Pancreas (tissue), 10 donors: ENCODE measurements around the gene ALX3. TPM values are rescaled to one million over a fixed set of nuclear protein-coding genes. Genes with fewer than 3 reads are reported as not detected.
A peak's percentile ranks its signal among the peaks of the same experiment; 100 is the strongest.

Experiments used
- ATAC-seq, 4 donors: fragments of 200-7000 bp; cut with Tn5 transposase; one replicate each; pipeline versions ENCODE4 v1.8.0 to v1.9.1; 2020; ENCODE audit warnings: mild to moderate bottlenecking in 4 of 4, moderate library complexity in 4 of 4
- DNase-seq, 6 donors: peaks; one replicate each; pipeline ENCODE4 v3.0.0-alpha.2; 2020
- FAIRE-seq: peaks from 2 replicates; lab custom pipeline; 2012; peaks lifted over from hg19 to GRCh38; lab: Jason Lieb, UNC
- H3K27ac ChIP-seq, 4 donors: fragments of 200-600 bp; sonication (generic); 1 replicate in 3 of 4; 2 replicates in 1 of 4; pipeline versions ENCODE4 v1.5.0 to v1.8.0; 2020
- H3K27me3 ChIP-seq, 4 donors: fragments of 200-600 bp; one replicate each; pipeline ENCODE4 v1.8.0; 2021
- H3K36me3 ChIP-seq, 3 donors: fragments of 200-600 bp; sonication (generic) in 1 of 3; one replicate each; pipeline versions ENCODE4 v1.5.0 to v1.8.0; 2020 to 2021
- H3K4me1 ChIP-seq, 3 donors: fragments of 200-600 bp; one replicate each; pipeline ENCODE4 v1.8.0; 2021
- H3K4me3 ChIP-seq, 4 donors: fragments of 200-600 bp; sonication (generic) in 2 of 4; one replicate each; pipeline versions ENCODE4 v1.5.0 to v1.8.0; 2020 to 2021
- H3K9me3 ChIP-seq, 4 donors: fragments of 200-600 bp; one replicate each; pipeline ENCODE4 v1.8.0; 2021
- WGBS, 2 donors: extraction: QIAGEN DNeasy Blood & Tissue Kit; methylation state at CpG; one replicate each; pipeline ENCODE4 v1.1.7; 2013; 5-methylcytosine and 5-hydroxymethylcytosine counted together
- intact Hi-C, 3 donors: fragments of 100-400 bp; cut with DNase I; formaldehyde crosslinking; loops; one replicate each; pipeline versions ENCODE4 v1.11.1 to v1.14.2; 2022
- polyA plus RNA-seq, 2 donors: library from polyadenylated mRNA; stranded (reverse); fragments of 200-250 nt; gene quantifications; one replicate each; pipeline ENCODE4 v1.2.3, GENCODE V29; 2013
- total RNA-seq, 6 donors: library from RNA; stranded (reverse); fragmentation: NEBNext Ultra II Directional in 4 of 6; extraction: Animal tissue kit (Norgen Biotek cat#: 25700) in 4 of 6; gene quantifications; one replicate each; pipeline versions ENCODE4 v1.2.1 to v1.2.4, GENCODE V29; 2021 to 2023
- TF ChIP-seq, protein P1 (sequence below), 4 donors: fragments of 200-600 bp; sonication (generic) in 3 of 4; IDR thresholded peaks; one replicate each; pipeline versions ENCODE4 v1.5.0 to v1.8.0; 2021; ENCODE audit warnings: antibody characterized with exemption in 4 of 4
- donor health status: healthy with polysubstance abuse.
- donor health status: DM: no; HTN: no; CAD: no; lungs with moderate emphysema.
- donor health status: DM: no; HTN: no; CAD: no.
- donor health status: control.
- donor health status: control.
- donor health status: Bipolar disorder and iron deficiency.
- donor health status: DM: yes; HTN: yes; CAD: no.
- donor health status: DM: no; HTN: no; CAD: no.
- donor health status: DM: no; HTN: no; CAD: no.
- donor health status: DM: yes; HTN: yes; CAD: no.

ALX3 gene
- total and polyA plus RNA-seq, 8 donors: 0.35 TPM; not detected in 7

DNA sequence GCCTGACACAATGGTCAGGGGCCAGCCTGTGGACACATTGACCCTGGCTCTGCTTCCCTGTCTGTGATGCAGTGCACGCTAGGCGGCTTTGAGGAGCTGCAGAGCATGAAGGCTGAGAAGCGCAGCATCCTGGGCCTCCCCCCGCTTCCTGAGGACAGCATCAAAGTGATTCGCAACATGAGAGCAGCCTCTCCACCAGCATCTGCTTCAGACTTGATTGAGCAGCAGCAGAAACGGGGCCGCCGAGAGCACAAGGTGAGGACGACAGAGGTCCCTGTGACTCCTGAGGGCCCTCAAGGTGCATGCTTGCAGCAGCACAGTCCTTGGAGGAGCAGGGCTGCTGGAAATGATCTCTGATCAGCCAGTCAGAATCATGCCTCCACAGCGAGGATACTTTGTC lies 27.5 kb downstream of the ALX3 start:
- H3K27me3 ChIP-seq: no peaks in the 10 kb centered on the region
- ATAC-seq: no peak
- H3K4me1 ChIP-seq: no peaks in the 10 kb centered on the region
- DNase-seq: no peak
- no peak overlapping the region for H3K27ac ChIP-seq
- WGBS, 2 donors: 93 to 98% methylated on average over 10 of the region's 10 CpGs
- TF ChIP-seq, protein P1, sequence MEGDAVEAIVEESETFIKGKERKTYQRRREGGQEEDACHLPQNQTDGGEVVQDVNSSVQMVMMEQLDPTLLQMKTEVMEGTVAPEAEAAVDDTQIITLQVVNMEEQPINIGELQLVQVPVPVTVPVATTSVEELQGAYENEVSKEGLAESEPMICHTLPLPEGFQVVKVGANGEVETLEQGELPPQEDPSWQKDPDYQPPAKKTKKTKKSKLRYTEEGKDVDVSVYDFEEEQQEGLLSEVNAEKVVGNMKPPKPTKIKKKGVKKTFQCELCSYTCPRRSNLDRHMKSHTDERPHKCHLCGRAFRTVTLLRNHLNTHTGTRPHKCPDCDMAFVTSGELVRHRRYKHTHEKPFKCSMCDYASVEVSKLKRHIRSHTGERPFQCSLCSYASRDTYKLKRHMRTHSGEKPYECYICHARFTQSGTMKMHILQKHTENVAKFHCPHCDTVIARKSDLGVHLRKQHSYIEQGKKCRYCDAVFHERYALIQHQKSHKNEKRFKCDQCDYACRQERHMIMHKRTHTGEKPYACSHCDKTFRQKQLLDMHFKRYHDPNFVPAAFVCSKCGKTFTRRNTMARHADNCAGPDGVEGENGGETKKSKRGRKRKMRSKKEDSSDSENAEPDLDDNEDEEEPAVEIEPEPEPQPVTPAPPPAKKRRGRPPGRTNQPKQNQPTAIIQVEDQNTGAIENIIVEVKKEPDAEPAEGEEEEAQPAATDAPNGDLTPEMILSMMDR (IDR thresholded peaks at IDR 0.05): no peak
- intact Hi-C loops: no loop called here
- no peak for FAIRE-seq
- no peak overlapping the region for H3K4me3 ChIP-seq
- H3K9me3 ChIP-seq: no peaks in the 10 kb centered on the region
- H3K36me3 ChIP-seq: peaks cover 5 to 85% (median 46%) of the 10 kb centered on the region in 3 donors

DNA sequence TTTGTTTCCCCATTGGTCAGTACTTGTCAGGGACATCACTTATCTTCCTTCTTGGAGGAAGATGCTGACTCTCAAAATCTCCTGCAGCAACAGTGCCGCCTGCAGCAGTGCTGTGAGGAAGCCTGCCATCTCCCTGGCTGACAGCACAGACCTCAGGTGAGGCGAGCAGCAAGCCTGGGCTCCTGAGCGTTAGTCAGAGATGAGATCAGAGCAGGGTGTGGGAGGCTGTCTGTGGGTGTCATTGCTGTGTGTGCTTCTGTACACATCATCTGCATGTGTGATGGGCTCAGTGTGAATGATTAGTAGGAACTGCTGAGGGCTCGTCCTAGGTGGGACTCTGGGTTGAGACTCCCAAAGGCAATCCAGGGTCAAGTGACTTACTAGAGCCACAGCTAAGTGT lies 29.9 kb downstream of the ALX3 start:
- 90 to 92% methylated on average over 4 of the region's 4 CpGs for WGBS, 2 donors
- intact Hi-C loops: no loop called here
- FAIRE-seq: no peak
- Histone ChIP-seq H3K4me1 (peaks cover 0 to 9% (median 7%) of the 10 kb centered on the region in 3 donors), H3K27me3 (no peaks in the 10 kb centered on the region), H3K4me3 (no peak overlapping the region), H3K9me3 (no peaks in the 10 kb centered on the region), H3K27ac (no peak overlapping the region), H3K36me3 (peaks cover 0 to 73% (median 46%) of the 10 kb centered on the region in 3 donors)
- no peak for DNase-seq
- ATAC-seq: no peak
- TF ChIP-seq, protein P1 (IDR thresholded peaks at IDR 0.05): no peak

DNA sequence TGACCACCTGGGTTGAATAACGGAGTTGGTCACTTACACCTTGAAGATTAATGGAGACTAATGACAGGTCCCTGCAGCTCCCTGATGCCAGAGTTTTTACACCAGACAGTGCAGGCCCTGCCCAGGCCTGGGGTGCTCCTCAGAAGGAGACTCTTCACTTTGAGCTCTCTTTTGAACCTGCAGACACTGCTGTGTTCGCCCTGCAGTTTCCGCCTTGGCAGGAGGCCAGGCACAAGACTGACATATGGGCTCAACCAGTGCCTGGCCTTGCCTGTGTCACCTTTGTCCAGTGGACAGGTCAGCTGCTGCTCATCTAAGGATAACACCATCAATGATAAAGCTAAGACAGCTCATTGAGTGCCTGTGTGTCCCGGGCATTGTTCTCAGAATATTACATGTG lies 30.8 kb downstream of the ALX3 start:
- H3K36me3 ChIP-seq: peaks cover 0 to 65% (median 41%) of the 10 kb centered on the region in 3 donors
- H3K27ac ChIP-seq: no peak overlapping the region
- peaks cover 0 to 12% (median 10%) of the 10 kb centered on the region in 3 donors for H3K4me1 ChIP-seq
- no peak overlapping the region for H3K4me3 ChIP-seq
- TF ChIP-seq, protein P1 (IDR thresholded peaks at IDR 0.05): no peak
- WGBS, 2 donors: 71 to 78% methylated on average over 4 of the region's 4 CpGs
- H3K9me3 ChIP-seq: no peaks in the 10 kb centered on the region
- DNase-seq: peak in 1 of 6 donors; percentile 73
- FAIRE-seq: no peak
- ATAC-seq: no peak
- intact Hi-C loops: no loop called here
- H3K27me3 ChIP-seq: no peaks in the 10 kb centered on the region

DNA sequence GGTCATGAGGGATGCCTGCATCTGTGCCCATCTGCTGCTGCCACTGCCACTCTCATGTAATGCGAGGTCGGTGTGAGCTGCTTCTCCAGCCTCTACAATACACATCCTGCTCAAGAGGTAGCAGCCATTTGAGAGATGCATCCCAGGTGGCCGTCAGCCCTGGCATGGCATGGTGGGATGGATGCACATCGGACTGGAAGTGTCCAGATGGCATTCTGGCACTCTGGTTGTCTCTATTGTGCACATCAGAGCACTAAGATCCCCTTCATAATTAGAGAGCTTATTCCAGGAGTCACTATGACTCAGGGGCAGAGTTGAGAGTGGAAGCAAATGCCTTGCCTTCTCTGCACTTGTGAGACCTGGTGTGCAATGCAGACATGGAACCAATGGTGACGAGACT lies 32.2 kb downstream of the ALX3 start:
- ATAC-seq (no peak), FAIRE-seq (no peak), DNase-seq (no peak)
- H3K27me3 ChIP-seq: no peaks in the 10 kb centered on the region
- WGBS, 2 donors: 92 to 96% methylated on average over 5 of the region's 5 CpGs
- H3K27ac ChIP-seq: no peak overlapping the region
- H3K4me1 ChIP-seq: peaks cover 0 to 12% (median 10%) of the 10 kb centered on the region in 3 donors
- H3K36me3 ChIP-seq: peaks cover 0 to 51% (median 31%) of the 10 kb centered on the region in 3 donors
- H3K9me3 ChIP-seq: no peaks in the 10 kb centered on the region
- intact Hi-C loops: no loop called here
- H3K4me3 ChIP-seq: no peak overlapping the region
- TF ChIP-seq, protein P1 (IDR thresholded peaks at IDR 0.05): no peak

DNA sequence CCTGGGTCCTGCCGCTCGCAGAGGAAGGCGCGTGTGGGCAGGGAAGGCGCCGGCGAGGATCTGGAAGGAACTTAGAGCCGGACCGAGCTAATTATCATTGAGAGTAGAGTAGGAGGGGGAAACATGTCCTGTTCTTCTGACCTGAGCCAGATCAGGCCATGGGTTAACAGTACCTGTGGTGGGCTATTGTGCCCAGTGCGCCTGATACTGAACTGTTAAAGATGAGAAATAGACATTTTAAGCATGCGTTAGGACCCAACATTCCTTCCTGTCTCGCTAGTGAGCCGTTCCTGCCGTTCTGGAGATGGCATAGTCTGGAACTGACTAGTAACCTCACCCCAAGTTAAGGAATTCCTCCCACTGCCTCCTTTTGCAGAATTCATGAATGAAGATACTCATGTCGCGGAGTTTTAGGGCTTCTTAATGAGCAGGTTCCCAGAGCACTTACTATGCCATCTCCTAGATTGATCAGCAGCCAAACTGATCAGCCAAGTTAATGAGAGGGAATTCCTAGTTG lies 35.2 kb downstream of the ALX3 start:
- TF ChIP-seq, protein P1 (IDR thresholded peaks at IDR 0.05): no peak
- Histone ChIP-seq H3K4me3 (peak overlapping the region; percentile 90 to 99 (median 98)), H3K27ac (peak overlapping the region in 3 of 4 donors; percentile 72 to 85 (median 76)), H3K36me3 (peaks cover 0 to 23% (median 13%) of the 10 kb centered on the region in 3 donors), H3K27me3 (no peaks in the 10 kb centered on the region), H3K4me1 (peaks cover 0 to 12% (median 10%) of the 10 kb centered on the region in 3 donors), H3K9me3 (no peaks in the 10 kb centered on the region)
- intact Hi-C loops: no loop called here
- 5 to 6% methylated on average over 16 of the region's 16 CpGs for WGBS, 2 donors
- DNase-seq: no peak
- peak in 2 of 4 donors; percentile 39 to 45 for ATAC-seq
- no peak for FAIRE-seq
